Left lung (tissue), 10 donors: Measurements from ENCODE around the gene TMEM239. TPM values are rescaled to one million over a fixed set of nuclear protein-coding genes. Genes with fewer than 3 reads are reported as not detected.
A peak's percentile ranks its signal among the peaks of the same experiment; 100 is the strongest.

Experiments
- ATAC-seq: fragments of 200-7000 bp; cut with Tn5 transposase; one replicate; pipeline ENCODE4 v1.9.1; 2020; ENCODE audit warnings: moderate library complexity
- DNase-seq, 4 donors: peaks; one replicate each; pipeline ENCODE4 v3.0.0-alpha.2; 2013 to 2020
- H3K27ac ChIP-seq, 2 donors: fragments of 200-600 bp; sonication (generic) in 1 of 2; one replicate each; pipeline versions ENCODE4 v1.5.0 to v1.8.0; 2020 to 2021
- H3K27me3 ChIP-seq, 2 donors: fragments of 200-600 bp; sonication (generic) in 1 of 2; one replicate each; pipeline versions ENCODE4 v1.5.0 to v1.8.0; 2020 to 2021
- H3K36me3 ChIP-seq, 2 donors: fragments of 200-600 bp; sonication (generic) in 1 of 2; one replicate each; pipeline versions ENCODE4 v1.5.0 to v1.8.0; 2020 to 2021
- H3K4me1 ChIP-seq, 2 donors: fragments of 200-600 bp; one replicate each; pipeline ENCODE4 v1.8.0; 2021
- H3K4me3 ChIP-seq, 2 donors: fragments of 200-600 bp; sonication (generic) in 1 of 2; one replicate each; pipeline versions ENCODE4 v1.5.0 to v1.8.0; 2020 to 2021; ENCODE audit warnings: mild to moderate bottlenecking in 1 of 2
- H3K9me3 ChIP-seq, 2 donors: fragments of 200-600 bp; sonication (generic) in 1 of 2; one replicate each; pipeline versions ENCODE4 v1.5.0 to v1.8.0; 2020 to 2021
- intact Hi-C, 2 donors: fragments of 100-400 bp; cut with DNase I; formaldehyde crosslinking; loops; one replicate each; pipeline versions ENCODE4 v1.11.2 to v1.14.2; 2022
- polyA plus RNA-seq, 6 donors: library from polyadenylated mRNA; unstranded; fragments of 120-200 nt; gene quantifications; one replicate each; pipeline ENCODE4 v1.2.1, GENCODE V29; 2013; ENCODE audit not compliant: insufficient read length in 6 of 6
- total RNA-seq, 2 donors: library from RNA; stranded (reverse); fragmentation: NEBNext Ultra II Directional; extraction: Animal tissue kit (Norgen Biotek cat#: 25700); gene quantifications; one replicate each; pipeline ENCODE4 v1.2.1, GENCODE V29; 2021
- TF ChIP-seq, protein P1 (sequence below), 2 donors: fragments of 200-600 bp; sonication (generic) in 1 of 2; IDR thresholded peaks; one replicate each; pipeline versions ENCODE4 v1.5.0 to v1.8.0; 2021; ENCODE audit warnings: antibody characterized with exemption in 2 of 2
- donor health status: DM: no; HTN: yes; CAD: no.
- donor health status: DM: no; HTN: no; CAD: no.

Gene TMEM239
- total and polyA plus RNA-seq, 8 donors, result 0.05 TPM; not detected in 7

DNA sequence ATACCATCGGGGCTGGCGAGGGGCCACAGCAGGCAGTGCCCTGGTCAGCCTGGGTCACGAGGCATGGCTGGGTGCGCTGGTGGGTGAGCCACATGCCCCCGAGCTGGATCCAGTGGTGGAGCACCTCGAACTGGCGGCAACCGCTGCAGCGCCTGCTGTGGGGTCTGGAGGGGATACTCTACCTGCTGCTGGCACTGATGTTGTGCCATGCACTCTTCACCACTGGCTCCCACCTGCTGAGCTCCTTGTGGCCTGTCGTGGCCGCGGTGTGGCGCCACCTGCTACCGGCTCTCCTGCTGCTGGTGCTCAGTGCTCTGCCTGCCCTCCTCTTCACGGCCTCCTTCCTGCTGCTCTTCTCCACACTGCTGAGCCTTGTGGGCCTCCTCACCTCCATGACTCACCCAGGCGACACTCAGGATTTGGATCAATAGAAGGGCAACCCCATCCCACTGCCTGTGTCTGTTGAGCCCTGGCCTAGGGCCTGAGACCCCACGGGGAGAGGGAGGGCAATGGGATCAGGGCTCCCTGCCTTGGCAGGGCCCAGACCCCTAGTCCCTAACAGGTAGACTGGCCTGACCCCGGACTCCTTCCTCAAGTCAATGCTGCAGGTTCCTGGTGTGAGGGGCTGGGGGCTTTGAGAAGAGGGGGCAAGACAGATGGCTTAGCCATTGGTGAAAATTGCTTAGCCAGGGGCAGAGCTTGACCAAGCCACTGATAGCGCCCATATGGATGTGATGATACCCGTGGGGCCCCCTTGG, 598 bp downstream of the TMEM239 start:
- no peak for DNase-seq
- intact Hi-C loops, result no loop called here
- TF ChIP-seq, protein P1, sequence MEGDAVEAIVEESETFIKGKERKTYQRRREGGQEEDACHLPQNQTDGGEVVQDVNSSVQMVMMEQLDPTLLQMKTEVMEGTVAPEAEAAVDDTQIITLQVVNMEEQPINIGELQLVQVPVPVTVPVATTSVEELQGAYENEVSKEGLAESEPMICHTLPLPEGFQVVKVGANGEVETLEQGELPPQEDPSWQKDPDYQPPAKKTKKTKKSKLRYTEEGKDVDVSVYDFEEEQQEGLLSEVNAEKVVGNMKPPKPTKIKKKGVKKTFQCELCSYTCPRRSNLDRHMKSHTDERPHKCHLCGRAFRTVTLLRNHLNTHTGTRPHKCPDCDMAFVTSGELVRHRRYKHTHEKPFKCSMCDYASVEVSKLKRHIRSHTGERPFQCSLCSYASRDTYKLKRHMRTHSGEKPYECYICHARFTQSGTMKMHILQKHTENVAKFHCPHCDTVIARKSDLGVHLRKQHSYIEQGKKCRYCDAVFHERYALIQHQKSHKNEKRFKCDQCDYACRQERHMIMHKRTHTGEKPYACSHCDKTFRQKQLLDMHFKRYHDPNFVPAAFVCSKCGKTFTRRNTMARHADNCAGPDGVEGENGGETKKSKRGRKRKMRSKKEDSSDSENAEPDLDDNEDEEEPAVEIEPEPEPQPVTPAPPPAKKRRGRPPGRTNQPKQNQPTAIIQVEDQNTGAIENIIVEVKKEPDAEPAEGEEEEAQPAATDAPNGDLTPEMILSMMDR (IDR thresholded peaks at IDR 0.05), result no peak
- ATAC-seq, result no peak
- H3K9me3 ChIP-seq, result peaks cover 0 to 4% of the 10 kb centered on the region in 2 donors
- H3K27ac ChIP-seq, result no peak overlapping the region
- H3K27me3 ChIP-seq, result peaks cover 9 to 37% of the 10 kb centered on the region in 2 donors
- H3K4me3 ChIP-seq, result no peak overlapping the region
- peaks cover 0 to 10% of the 10 kb centered on the region in 2 donors for H3K4me1 ChIP-seq
- H3K36me3 ChIP-seq, result no peaks in the 10 kb centered on the region

- Histone ChIP-seq H3K4me3 (no peak overlapping the region), H3K4me1 (peaks cover 0 to 12% of the 10 kb centered on the region in 2 donors), H3K9me3 (no peaks in the 10 kb centered on the region), H3K27me3 (peaks cover 9 to 37% of the 10 kb centered on the region in 2 donors), H3K27ac (no peak overlapping the region), H3K36me3 (no peaks in the 10 kb centered on the region)
- intact Hi-C loops, result no loop called here
- DNase-seq (no peak), ATAC-seq (no peak)
- TF ChIP-seq, protein P1 (IDR thresholded peaks at IDR 0.05), result no peak
Observed at GRCh38 chr20:2817341-2817726, 1.2 kb downstream of the TMEM239 start.

DNA sequence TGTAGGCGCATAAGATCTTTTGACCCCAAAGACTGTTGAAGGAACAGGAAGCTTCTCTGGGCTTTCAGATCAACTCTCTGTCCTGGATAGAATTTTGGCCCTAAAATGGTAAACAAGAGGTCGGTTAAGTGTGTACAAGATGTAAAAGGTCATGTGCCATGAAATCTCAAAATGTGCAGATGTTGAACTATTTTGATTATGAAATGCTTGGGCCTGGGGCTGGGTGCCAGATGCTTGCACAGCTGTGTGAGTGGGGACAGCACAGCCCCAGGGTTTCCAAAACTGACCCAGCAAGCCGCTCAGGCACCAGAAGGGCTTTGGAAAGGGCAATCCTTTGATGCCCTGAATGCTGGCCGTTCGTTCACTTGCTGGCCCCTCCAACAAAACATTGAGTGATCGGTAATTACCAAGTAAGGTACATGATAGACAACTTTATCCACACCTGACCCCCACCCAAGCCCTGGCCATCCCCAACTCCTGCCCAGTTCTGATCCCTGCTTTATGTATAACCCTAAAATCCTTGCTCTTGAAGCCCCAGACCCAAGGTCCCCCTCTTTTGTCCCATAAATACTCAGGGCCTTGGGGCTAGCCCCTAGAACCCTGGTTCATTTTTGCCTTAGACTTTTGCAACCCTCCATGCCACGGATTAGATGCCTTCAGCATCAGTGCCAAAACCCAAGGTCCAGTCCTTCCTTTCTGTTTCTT, 1.9 kb downstream of the TMEM239 start:
- DNase-seq (no peak), ATAC-seq (no peak)
- TF ChIP-seq, protein P1 (IDR thresholded peaks at IDR 0.05), result no peak
- H3K27ac ChIP-seq, result no peak overlapping the region
- peaks cover 9 to 37% of the 10 kb centered on the region in 2 donors for H3K27me3 ChIP-seq
- H3K4me3 ChIP-seq, result no peak overlapping the region
- no peaks in the 10 kb centered on the region for H3K36me3 ChIP-seq
- peaks cover 0 to 12% of the 10 kb centered on the region in 2 donors for H3K4me1 ChIP-seq
- intact Hi-C loops, result no loop called here
- no peaks in the 10 kb centered on the region for H3K9me3 ChIP-seq

GRCh38 chr20:2820084-2820895, 4.1 kb downstream of the TMEM239 start:
- H3K27me3 ChIP-seq, result peaks cover 9 to 37% of the 10 kb centered on the region in 2 donors
- peak; percentile 39 for ATAC-seq
- no peaks in the 10 kb centered on the region for H3K36me3 ChIP-seq
- TF ChIP-seq, protein P1 (IDR thresholded peaks at IDR 0.05), result no peak
- H3K4me3 ChIP-seq, result no peak overlapping the region
- peaks cover 0 to 12% of the 10 kb centered on the region in 2 donors for H3K4me1 ChIP-seq
- DNase-seq, result no peak
- no peak overlapping the region for H3K27ac ChIP-seq
- intact Hi-C loops, result no loop called here
- H3K9me3 ChIP-seq, result no peaks in the 10 kb centered on the region
